ENCODE measurements around the gene TRIO. TPM values are rescaled to one million over a fixed set of nuclear protein-coding genes. Genes with fewer than 3 reads are reported as not detected.

TRIO gene
- total RNA-seq, 2 donors from 2014 or later: 62.0 to 137 TPM

GRCh38 chr5:14183187-14183939 is 40.2 kb downstream of the TRIO start:
- ATAC-seq (no peak), DNase-seq (no peak)
- TF ChIP-seq CTCF (IDR thresholded peaks at IDR 0.05): no peak
- no peak for TF ChIP-seq POLR2A (IDR thresholded peaks at IDR 0.05)
- Histone ChIP-seq H3K27ac (no peak overlapping the region), H3K4me3 (no peak overlapping the region), H3K4me1 (peaks cover 14% of the 10 kb centered on the region), H3K9me3 (no peaks in the 10 kb centered on the region), H3K36me3 (replicated peaks in 1 of 2; ENCODE audit: insufficient read depth in 1 of 2, low read depth in 2 of 2) (no peaks in the 10 kb centered on the region), H3K27me3 (no peaks in the 10 kb centered on the region)
- WGBS, 2 donors: 45 to 46% methylated on average over 8 of the region's 8 CpGs
- intact Hi-C loops (cut with DNase I): no loop called here

GRCh38 chr5:14184082-14184481 is 40.9 kb downstream of the TRIO start:
- Histone ChIP-seq H3K36me3 (replicated peaks in 1 of 2; ENCODE audit: insufficient read depth in 1 of 2, low read depth in 2 of 2) (no peaks in the 10 kb centered on the region), H3K4me3 (no peak overlapping the region), H3K4me1 (peaks cover 14% of the 10 kb centered on the region), H3K27ac (no peak overlapping the region), H3K27me3 (no peaks in the 10 kb centered on the region), H3K9me3 (no peaks in the 10 kb centered on the region)
- TF ChIP-seq POLR2A (IDR thresholded peaks at IDR 0.05) (no peak), CTCF (IDR thresholded peaks at IDR 0.05) (no peak)
- ATAC-seq (no peak), DNase-seq (no peak)
- WGBS, 2 donors: 87 to 90% methylated on average over 7 of the region's 7 CpGs
- intact Hi-C loops (cut with DNase I): no loop called here

- Histone ChIP-seq H3K36me3 (replicated peaks in 1 of 2; ENCODE audit: insufficient read depth in 1 of 2, low read depth in 2 of 2) (no peaks in the 10 kb centered on the region), H3K27me3 (no peaks in the 10 kb centered on the region), H3K4me1 (peaks cover 18% of the 10 kb centered on the region), H3K9me3 (no peaks in the 10 kb centered on the region), H3K27ac (no peak overlapping the region), H3K4me3 (no peak overlapping the region)
- no peak for DNase-seq
- intact Hi-C loops (cut with DNase I): no loop called here
- TF ChIP-seq POLR2A (IDR thresholded peaks at IDR 0.05) (no peak), CTCF (IDR thresholded peaks at IDR 0.05) (no peak)
- 90 to 92% methylated on average over 11 of the region's 11 CpGs for WGBS, 2 donors
- no peak for ATAC-seq
Measured at GRCh38 chr5:14184725-14185124, 41.6 kb downstream of the TRIO start.

- intact Hi-C loops (cut with DNase I): no loop called here
- TF ChIP-seq POLR2A (IDR thresholded peaks at IDR 0.05) (no peak), CTCF (IDR thresholded peaks at IDR 0.05) (no peak)
- ATAC-seq (no peak), DNase-seq (no peak)
- Histone ChIP-seq H3K9me3 (no peaks in the 10 kb centered on the region), H3K4me1 (peaks cover 26% of the 10 kb centered on the region), H3K27ac (no peak overlapping the region), H3K4me3 (no peak overlapping the region), H3K36me3 (replicated peaks in 1 of 2; ENCODE audit: insufficient read depth in 1 of 2, low read depth in 2 of 2) (no peaks in the 10 kb centered on the region), H3K27me3 (no peaks in the 10 kb centered on the region)
- WGBS, 2 donors: 83 to 86% methylated on average over 7 of the region's 7 CpGs
Measured at GRCh38 chr5:14185326-14186058, 42.4 kb downstream of the TRIO start.
